ENCODE measurements around the gene SKAP2. TPM values are rescaled to one million over a fixed set of nuclear protein-coding genes. Genes with fewer than 3 reads are reported as not detected.

Gene SKAP2
- total RNA-seq, 1 donor: 19.5 TPM

DNA sequence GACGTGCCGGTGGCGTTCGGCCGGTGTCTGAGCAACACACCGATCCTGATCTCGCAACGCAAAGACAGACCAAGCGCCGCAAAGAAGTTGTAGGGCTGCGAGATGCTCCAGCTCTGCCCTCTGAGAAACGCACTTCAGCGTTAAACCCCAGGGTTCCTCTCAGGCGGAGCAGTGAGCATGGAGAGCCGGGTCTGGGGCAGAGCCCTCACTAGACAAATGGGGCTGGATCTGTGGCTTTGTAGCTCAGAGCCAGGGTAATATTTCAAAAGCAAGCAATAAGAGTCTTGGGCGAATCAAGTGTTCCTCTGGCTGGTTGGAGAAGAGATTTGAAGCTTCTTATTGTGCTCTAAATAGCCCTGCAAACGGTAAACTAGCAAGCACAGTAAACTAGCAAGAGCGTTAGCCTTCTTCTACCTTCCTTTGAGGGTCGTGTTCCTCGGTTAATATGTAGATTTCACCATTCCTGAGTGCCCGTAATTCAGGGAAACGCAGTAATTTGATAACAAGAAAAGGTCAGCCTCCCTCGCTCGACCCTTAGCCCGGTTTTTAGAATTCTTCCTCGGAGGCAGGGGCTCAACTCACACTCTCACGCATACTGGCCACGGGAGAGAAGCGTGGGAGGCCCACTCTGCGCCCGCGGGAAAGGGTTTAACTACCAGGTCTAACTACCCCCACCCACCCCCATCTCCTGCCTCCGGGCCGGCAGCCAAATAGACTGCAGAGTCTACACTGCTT is 6.7 kb downstream of the SKAP2 start:
- no peak overlapping the region for H3K4me3 ChIP-seq (ENCODE audit: insufficient read depth, low read length)
- no peak overlapping the region for H2AFZ ChIP-seq (ENCODE audit: low read length)
- no peaks in the 10 kb centered on the region for H3K4me1 ChIP-seq (ENCODE audit: insufficient read depth, low read length)
- H3K9me3 ChIP-seq (ENCODE audit: low read depth, low read length): no peaks in the 10 kb centered on the region
- TF ChIP-seq, protein P1, sequence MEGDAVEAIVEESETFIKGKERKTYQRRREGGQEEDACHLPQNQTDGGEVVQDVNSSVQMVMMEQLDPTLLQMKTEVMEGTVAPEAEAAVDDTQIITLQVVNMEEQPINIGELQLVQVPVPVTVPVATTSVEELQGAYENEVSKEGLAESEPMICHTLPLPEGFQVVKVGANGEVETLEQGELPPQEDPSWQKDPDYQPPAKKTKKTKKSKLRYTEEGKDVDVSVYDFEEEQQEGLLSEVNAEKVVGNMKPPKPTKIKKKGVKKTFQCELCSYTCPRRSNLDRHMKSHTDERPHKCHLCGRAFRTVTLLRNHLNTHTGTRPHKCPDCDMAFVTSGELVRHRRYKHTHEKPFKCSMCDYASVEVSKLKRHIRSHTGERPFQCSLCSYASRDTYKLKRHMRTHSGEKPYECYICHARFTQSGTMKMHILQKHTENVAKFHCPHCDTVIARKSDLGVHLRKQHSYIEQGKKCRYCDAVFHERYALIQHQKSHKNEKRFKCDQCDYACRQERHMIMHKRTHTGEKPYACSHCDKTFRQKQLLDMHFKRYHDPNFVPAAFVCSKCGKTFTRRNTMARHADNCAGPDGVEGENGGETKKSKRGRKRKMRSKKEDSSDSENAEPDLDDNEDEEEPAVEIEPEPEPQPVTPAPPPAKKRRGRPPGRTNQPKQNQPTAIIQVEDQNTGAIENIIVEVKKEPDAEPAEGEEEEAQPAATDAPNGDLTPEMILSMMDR (IDR thresholded peaks at IDR 0.05; ENCODE audit: extremely low read depth, low read depth, low read length): no peak
- peaks cover 28% of the 10 kb centered on the region for H3K79me2 ChIP-seq (ENCODE audit: insufficient read depth, low read length)
- peaks cover 7% of the 10 kb centered on the region for H3K27me3 ChIP-seq (ENCODE audit: insufficient read depth, low read length)
- DNase-seq (ENCODE audit: insufficient read length, low spot score, missing footprints): peak; percentile 36
- no peaks in the 10 kb centered on the region for H4K20me1 ChIP-seq (ENCODE audit: insufficient read depth, low read length)
- no peak overlapping the region for H3K4me2 ChIP-seq (ENCODE audit: insufficient read depth, low read length)
- H3K36me3 ChIP-seq (ENCODE audit: insufficient read depth, low read length): no peaks in the 10 kb centered on the region
- H3K27ac ChIP-seq (ENCODE audit: low read depth, low read length): no peak overlapping the region

- Histone ChIP-seq H3K27me3 (ENCODE audit: insufficient read depth, low read length) (peaks cover 7% of the 10 kb centered on the region), H3K27ac (ENCODE audit: low read depth, low read length) (no peak overlapping the region), H3K79me2 (ENCODE audit: insufficient read depth, low read length) (peaks cover 28% of the 10 kb centered on the region), H3K9me3 (ENCODE audit: low read depth, low read length) (no peaks in the 10 kb centered on the region), H4K20me1 (ENCODE audit: insufficient read depth, low read length) (no peaks in the 10 kb centered on the region), H3K36me3 (ENCODE audit: insufficient read depth, low read length) (no peaks in the 10 kb centered on the region), H2AFZ (ENCODE audit: low read length) (no peak overlapping the region), H3K4me1 (ENCODE audit: insufficient read depth, low read length) (no peaks in the 10 kb centered on the region), H3K4me3 (ENCODE audit: insufficient read depth, low read length) (no peak overlapping the region), H3K4me2 (ENCODE audit: insufficient read depth, low read length) (no peak overlapping the region)
- DNase-seq (ENCODE audit: insufficient read length, low spot score, missing footprints): no peak
- TF ChIP-seq, protein P1 (IDR thresholded peaks at IDR 0.05; ENCODE audit: extremely low read depth, low read depth, low read length): no peak
Observed at GRCh38 chr7:26857170-26857505, 7.3 kb downstream of the SKAP2 start.

- peak overlapping the region; percentile 19 for H2AFZ ChIP-seq (ENCODE audit: low read length)
- H3K4me2 ChIP-seq (ENCODE audit: insufficient read depth, low read length): peak overlapping the region; percentile 30
- peaks cover 28% of the 10 kb centered on the region for H3K79me2 ChIP-seq (ENCODE audit: insufficient read depth, low read length)
- no peak overlapping the region for H3K27ac ChIP-seq (ENCODE audit: low read depth, low read length)
- DNase-seq (ENCODE audit: insufficient read length, low spot score, missing footprints): no peak
- H3K36me3 ChIP-seq (ENCODE audit: insufficient read depth, low read length): no peaks in the 10 kb centered on the region
- peaks cover 7% of the 10 kb centered on the region for H3K27me3 ChIP-seq (ENCODE audit: insufficient read depth, low read length)
- no peak overlapping the region for H3K4me3 ChIP-seq (ENCODE audit: insufficient read depth, low read length)
- TF ChIP-seq, protein P1 (IDR thresholded peaks at IDR 0.05; ENCODE audit: extremely low read depth, low read depth, low read length): no peak
- H3K4me1 ChIP-seq (ENCODE audit: insufficient read depth, low read length): no peaks in the 10 kb centered on the region
- H4K20me1 ChIP-seq (ENCODE audit: insufficient read depth, low read length): no peaks in the 10 kb centered on the region
- no peaks in the 10 kb centered on the region for H3K9me3 ChIP-seq (ENCODE audit: low read depth, low read length)
Observed at GRCh38 chr7:26856176-26856985, 8.0 kb downstream of the SKAP2 start.

Data from osteoblast (primary cell).